ENCODE measurements around the gene TNFAIP8. TPM values are rescaled to one million over a fixed set of nuclear protein-coding genes. Genes with fewer than 3 reads are reported as not detected.

TNFAIP8 gene
- total and polyA plus RNA-seq, 10 of the 15 experiments (the other 5 are each of a cell fraction or from before 2014, with no cell fraction given) = 124 to 324 (median 177) TPM

DNA sequence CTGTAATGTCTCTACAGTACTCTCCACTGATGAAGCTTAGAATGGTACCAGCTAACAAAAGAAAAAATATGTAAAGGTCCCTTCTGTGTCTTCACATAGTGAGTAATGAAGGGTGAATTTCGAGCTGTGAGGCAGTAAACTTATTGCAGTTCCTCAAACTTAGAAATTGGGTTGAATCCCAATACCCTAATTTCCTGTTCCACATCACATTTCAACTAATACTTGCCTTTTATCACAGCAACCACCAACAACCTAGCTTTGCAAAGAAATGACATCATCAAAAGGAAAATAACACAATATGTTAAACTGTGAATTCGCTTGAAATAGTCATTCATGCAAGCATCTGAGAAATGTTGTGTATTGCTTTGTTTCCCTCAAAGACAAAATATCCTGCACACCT, 9.4 kb upstream of the TNFAIP8 start (continued):
- TF ChIP-seq MXI1 (IDR thresholded peaks at IDR 0.05; ENCODE audit: low read depth, low read length) = 0 out of 2 replicates have a peak, but pooled peaks have one; percentile 36
- 0 out of 2 replicates have a peak, but pooled peaks have one; percentile 13 for TF ChIP-seq CREM (IDR thresholded peaks at IDR 0.05; ENCODE audit: low read depth)
- TF ChIP-seq TBL1XR1 (IDR thresholded peaks at IDR 0.05; ENCODE audit: low read depth, low read length) = no peak
- TF ChIP-seq, protein P1, sequence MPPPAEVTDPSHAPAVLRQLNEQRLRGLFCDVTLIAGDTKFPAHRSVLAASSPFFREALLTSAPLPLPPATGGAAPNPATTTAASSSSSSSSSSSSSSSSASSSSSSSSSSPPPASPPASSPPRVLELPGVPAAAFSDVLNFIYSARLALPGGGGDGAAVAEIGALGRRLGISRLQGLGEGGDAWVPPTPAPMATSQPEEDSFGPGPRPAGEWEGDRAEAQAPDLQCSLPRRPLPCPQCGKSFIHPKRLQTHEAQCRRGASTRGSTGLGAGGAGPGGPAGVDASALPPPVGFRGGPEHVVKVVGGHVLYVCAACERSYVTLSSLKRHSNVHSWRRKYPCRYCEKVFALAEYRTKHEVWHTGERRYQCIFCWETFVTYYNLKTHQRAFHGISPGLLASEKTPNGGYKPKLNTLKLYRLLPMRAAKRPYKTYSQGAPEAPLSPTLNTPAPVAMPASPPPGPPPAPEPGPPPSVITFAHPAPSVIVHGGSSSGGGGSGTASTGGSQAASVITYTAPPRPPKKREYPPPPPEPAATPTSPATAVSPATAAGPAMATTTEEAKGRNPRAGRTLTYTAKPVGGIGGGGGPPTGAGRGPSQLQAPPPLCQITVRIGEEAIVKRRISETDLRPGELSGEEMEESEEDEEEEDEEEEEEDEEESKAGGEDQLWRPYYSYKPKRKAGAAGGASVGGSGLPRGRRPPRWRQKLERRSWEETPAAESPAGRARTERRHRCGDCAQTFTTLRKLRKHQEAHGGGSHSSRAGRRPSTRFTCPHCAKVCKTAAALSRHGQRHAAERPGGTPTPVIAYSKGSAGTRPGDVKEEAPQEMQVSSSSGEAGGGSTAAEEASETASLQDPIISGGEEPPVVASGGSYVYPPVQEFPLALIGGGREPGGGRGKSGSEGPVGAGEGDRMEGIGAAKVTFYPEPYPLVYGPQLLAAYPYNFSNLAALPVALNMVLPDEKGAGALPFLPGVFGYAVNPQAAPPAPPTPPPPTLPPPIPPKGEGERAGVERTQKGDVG (CRISPR knock-in tag; IDR thresholded peaks at IDR 0.05) = no peak
- no peak for TF ChIP-seq PML (IDR thresholded peaks at IDR 0.05; ENCODE audit: low read length)
- TF ChIP-seq HCFC1 (IDR thresholded peaks at IDR 0.05; ENCODE audit: low read length) = no peak
- TF ChIP-seq RB1 (IDR thresholded peaks at IDR 0.05; ENCODE audit: borderline replicate concordance) = no peak
- no peak for TF ChIP-seq LARP7 (IDR thresholded peaks at IDR 0.05)
- no peak for TF ChIP-seq IRF4 (IDR thresholded peaks at IDR 0.05; ENCODE audit: low read depth, low read length)
- no peak for TF ChIP-seq WRNIP1 (IDR thresholded peaks at IDR 0.05; ENCODE audit: borderline replicate concordance, low read depth, low read length)
- TF ChIP-seq CBX5 (IDR thresholded peaks at IDR 0.05; ENCODE audit: low read depth) = no peak
- TF ChIP-seq, protein P2, sequence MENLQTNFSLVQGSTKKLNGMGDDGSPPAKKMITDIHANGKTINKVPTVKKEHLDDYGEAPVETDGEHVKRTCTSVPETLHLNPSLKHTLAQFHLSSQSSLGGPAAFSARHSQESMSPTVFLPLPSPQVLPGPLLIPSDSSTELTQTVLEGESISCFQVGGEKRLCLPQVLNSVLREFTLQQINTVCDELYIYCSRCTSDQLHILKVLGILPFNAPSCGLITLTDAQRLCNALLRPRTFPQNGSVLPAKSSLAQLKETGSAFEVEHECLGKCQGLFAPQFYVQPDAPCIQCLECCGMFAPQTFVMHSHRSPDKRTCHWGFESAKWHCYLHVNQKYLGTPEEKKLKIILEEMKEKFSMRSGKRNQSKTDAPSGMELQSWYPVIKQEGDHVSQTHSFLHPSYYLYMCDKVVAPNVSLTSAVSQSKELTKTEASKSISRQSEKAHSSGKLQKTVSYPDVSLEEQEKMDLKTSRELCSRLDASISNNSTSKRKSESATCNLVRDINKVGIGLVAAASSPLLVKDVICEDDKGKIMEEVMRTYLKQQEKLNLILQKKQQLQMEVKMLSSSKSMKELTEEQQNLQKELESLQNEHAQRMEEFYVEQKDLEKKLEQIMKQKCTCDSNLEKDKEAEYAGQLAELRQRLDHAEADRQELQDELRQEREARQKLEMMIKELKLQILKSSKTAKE (IDR thresholded peaks at IDR 0.05; ENCODE audit: low read depth, poor library complexity, severe bottlenecking) = no peak
- TF ChIP-seq, protein P3, sequence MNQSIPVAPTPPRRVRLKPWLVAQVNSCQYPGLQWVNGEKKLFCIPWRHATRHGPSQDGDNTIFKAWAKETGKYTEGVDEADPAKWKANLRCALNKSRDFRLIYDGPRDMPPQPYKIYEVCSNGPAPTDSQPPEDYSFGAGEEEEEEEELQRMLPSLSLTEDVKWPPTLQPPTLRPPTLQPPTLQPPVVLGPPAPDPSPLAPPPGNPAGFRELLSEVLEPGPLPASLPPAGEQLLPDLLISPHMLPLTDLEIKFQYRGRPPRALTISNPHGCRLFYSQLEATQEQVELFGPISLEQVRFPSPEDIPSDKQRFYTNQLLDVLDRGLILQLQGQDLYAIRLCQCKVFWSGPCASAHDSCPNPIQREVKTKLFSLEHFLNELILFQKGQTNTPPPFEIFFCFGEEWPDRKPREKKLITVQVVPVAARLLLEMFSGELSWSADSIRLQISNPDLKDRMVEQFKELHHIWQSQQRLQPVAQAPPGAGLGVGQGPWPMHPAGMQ (IDR thresholded peaks at IDR 0.05; ENCODE audit: borderline replicate concordance) = no peak
- TF ChIP-seq, protein P4, sequence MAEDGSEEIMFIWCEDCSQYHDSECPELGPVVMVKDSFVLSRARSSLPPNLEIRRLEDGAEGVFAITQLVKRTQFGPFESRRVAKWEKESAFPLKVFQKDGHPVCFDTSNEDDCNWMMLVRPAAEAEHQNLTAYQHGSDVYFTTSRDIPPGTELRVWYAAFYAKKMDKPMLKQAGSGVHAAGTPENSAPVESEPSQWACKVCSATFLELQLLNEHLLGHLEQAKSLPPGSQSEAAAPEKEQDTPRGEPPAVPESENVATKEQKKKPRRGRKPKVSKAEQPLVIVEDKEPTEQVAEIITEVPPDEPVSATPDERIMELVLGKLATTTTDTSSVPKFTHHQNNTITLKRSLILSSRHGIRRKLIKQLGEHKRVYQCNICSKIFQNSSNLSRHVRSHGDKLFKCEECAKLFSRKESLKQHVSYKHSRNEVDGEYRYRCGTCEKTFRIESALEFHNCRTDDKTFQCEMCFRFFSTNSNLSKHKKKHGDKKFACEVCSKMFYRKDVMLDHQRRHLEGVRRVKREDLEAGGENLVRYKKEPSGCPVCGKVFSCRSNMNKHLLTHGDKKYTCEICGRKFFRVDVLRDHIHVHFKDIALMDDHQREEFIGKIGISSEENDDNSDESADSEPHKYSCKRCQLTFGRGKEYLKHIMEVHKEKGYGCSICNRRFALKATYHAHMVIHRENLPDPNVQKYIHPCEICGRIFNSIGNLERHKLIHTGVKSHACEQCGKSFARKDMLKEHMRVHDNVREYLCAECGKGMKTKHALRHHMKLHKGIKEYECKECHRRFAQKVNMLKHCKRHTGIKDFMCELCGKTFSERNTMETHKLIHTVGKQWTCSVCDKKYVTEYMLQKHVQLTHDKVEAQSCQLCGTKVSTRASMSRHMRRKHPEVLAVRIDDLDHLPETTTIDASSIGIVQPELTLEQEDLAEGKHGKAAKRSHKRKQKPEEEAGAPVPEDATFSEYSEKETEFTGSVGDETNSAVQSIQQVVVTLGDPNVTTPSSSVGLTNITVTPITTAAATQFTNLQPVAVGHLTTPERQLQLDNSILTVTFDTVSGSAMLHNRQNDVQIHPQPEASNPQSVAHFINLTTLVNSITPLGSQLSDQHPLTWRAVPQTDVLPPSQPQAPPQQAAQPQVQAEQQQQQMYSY (CRISPR knock-in tag; IDR thresholded peaks at IDR 0.05) = no peak
- 0 out of 2 replicates have a peak, but pooled peaks have one; percentile 6 for TF ChIP-seq DPF2 (IDR thresholded peaks at IDR 0.05)
- no peak for TF ChIP-seq ZBED1 (IDR thresholded peaks at IDR 0.05; ENCODE audit: borderline replicate concordance)
- TF ChIP-seq, protein P5, sequence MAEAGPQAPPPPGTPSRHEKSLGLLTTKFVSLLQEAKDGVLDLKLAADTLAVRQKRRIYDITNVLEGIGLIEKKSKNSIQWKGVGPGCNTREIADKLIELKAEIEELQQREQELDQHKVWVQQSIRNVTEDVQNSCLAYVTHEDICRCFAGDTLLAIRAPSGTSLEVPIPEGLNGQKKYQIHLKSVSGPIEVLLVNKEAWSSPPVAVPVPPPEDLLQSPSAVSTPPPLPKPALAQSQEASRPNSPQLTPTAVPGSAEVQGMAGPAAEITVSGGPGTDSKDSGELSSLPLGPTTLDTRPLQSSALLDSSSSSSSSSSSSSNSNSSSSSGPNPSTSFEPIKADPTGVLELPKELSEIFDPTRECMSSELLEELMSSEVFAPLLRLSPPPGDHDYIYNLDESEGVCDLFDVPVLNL (IDR thresholded peaks at IDR 0.05; ENCODE audit: low read depth, low read length) = no peak
- TF ChIP-seq EED (IDR thresholded peaks at IDR 0.05; ENCODE audit: low read depth) = no peak
- no peak for TF ChIP-seq KAT2A (conservative IDR thresholded peaks at IDR 0.05; ENCODE audit: control insufficient read depth, low read depth, low read length)

All from GM12878 (cell line).